H9 (cell line): Measurements from ENCODE around the gene KCNJ16. TPM values are rescaled to one million over a fixed set of nuclear protein-coding genes. Genes with fewer than 3 reads are reported as not detected.

Experiments used
- DNase-seq: peaks from one replicate; pipeline ENCODE4 v3.0.0-alpha.2; 2017
- H2AFZ ChIP-seq: one replicate; pipeline ENCODE4 v1.6.1; 2013; ENCODE audit warnings: mild to moderate bottlenecking, low read length, control low read depth, moderate library complexity
- H2AK5ac ChIP-seq: 2 replicates; pipeline ENCODE4 v1.6.1; 2013; ENCODE audit warnings: low read length, control low read depth, mixed read lengths; ENCODE audit not compliant: insufficient read length
- H2BK120ac ChIP-seq: one replicate; pipeline ENCODE4 v1.6.1; 2013; ENCODE audit warnings: low read depth, mild to moderate bottlenecking, low read length, control low read depth, inconsistent platforms; ENCODE audit not compliant: poor library complexity, severe bottlenecking
- H2BK12ac ChIP-seq: 2 replicates; pipeline ENCODE4 v1.6.1; 2013; ENCODE audit warnings: low read length, control low read depth, mixed read lengths, low read depth; ENCODE audit not compliant: insufficient read length
- H2BK15ac ChIP-seq: 2 replicates; pipeline ENCODE4 v1.6.1; 2013; ENCODE audit warnings: low read depth, low read length, control low read depth
- H2BK20ac ChIP-seq: one replicate; pipeline ENCODE4 v1.6.1; 2013; ENCODE audit warnings: low read depth, mild to moderate bottlenecking, low read length, control low read depth, inconsistent platforms; ENCODE audit not compliant: poor library complexity, severe bottlenecking
- H2BK5ac ChIP-seq: 2 replicates; pipeline ENCODE4 v1.6.1; 2013; ENCODE audit warnings: low read length, control low read depth, mixed read lengths; ENCODE audit not compliant: insufficient read length
- H3K14ac ChIP-seq: 2 replicates; pipeline ENCODE4 v1.6.1; 2013; ENCODE audit warnings: low read length, control low read depth; ENCODE audit not compliant: insufficient read depth
- H3K18ac ChIP-seq: 2 replicates; pipeline ENCODE4 v1.6.1; 2013; ENCODE audit warnings: low read depth, mild to moderate bottlenecking, mixed read lengths, low read length, control low read depth; ENCODE audit not compliant: insufficient read length
- H3K23ac ChIP-seq: 2 replicates; pipeline ENCODE4 v1.6.1; 2013; ENCODE audit warnings: low read length, control low read depth, mixed read lengths, low read depth; ENCODE audit not compliant: insufficient read length
- H3K23me2 ChIP-seq: 2 replicates; pipeline ENCODE4 v1.6.1; 2013; ENCODE audit warnings: low read depth, mild to moderate bottlenecking, mixed read lengths, low read length, control low read depth; ENCODE audit not compliant: insufficient read length, poor library complexity, severe bottlenecking
- H3K27ac ChIP-seq: 2 replicates; pipeline ENCODE4 v1.5.1; 2013; ENCODE audit warnings: low read length, control low read depth, mixed read lengths, low read depth; ENCODE audit not compliant: insufficient read length
- H3K27me3 ChIP-seq: 2 replicates; pipeline ENCODE4 v1.6.1; 2013; ENCODE audit warnings: low read length, control low read depth, inconsistent platforms; ENCODE audit not compliant: insufficient read depth
- H3K4ac ChIP-seq: 2 replicates; pipeline ENCODE4 v1.6.1; 2013; ENCODE audit warnings: low read depth, mild to moderate bottlenecking, control low read depth, inconsistent platforms, low read length, moderate library complexity
- H3K4me1 ChIP-seq: 2 replicates; pipeline ENCODE4 v1.6.1; 2013; ENCODE audit warnings: low read length, control low read depth, inconsistent platforms; ENCODE audit not compliant: insufficient read depth
- H3K4me2 ChIP-seq: 2 replicates; pipeline ENCODE4 v1.6.1; 2013; ENCODE audit warnings: low read length, control low read depth, mixed read lengths; ENCODE audit not compliant: insufficient read length, insufficient read depth
- H3K56ac ChIP-seq: 2 replicates; pipeline ENCODE4 v1.6.1; 2013; ENCODE audit warnings: low read depth, mild to moderate bottlenecking, mixed read lengths, low read length, control low read depth; ENCODE audit not compliant: insufficient read length
- H3K79me1 ChIP-seq: 2 replicates; pipeline ENCODE4 v1.6.1; 2013; ENCODE audit warnings: low read depth, mild to moderate bottlenecking, moderate library complexity, low read length, control low read depth, inconsistent platforms; ENCODE audit not compliant: insufficient read depth, poor library complexity, severe bottlenecking
- H3K79me2 ChIP-seq: 2 replicates; pipeline ENCODE4 v1.6.1; 2013; ENCODE audit warnings: low read length, control low read depth, inconsistent platforms; ENCODE audit not compliant: insufficient read depth
- H3K9ac ChIP-seq: 2 replicates; pipeline ENCODE4 v1.6.1; 2013; ENCODE audit warnings: low read length, control low read depth, mixed read lengths; ENCODE audit not compliant: insufficient read length; ENCODE audit errors: extremely low read depth
- H3K9me3 ChIP-seq: one replicate; pipeline ENCODE4 v1.6.1; 2013; ENCODE audit warnings: low read depth, low read length, inconsistent platforms; ENCODE audit not compliant: control insufficient read depth
- H3T11ph ChIP-seq: one replicate; pipeline ENCODE4 v1.6.1; 2013; ENCODE audit warnings: mild to moderate bottlenecking, low read length, control low read depth, inconsistent platforms
- H4K20me1 ChIP-seq: one replicate; pipeline ENCODE4 v1.6.1; 2013; ENCODE audit not compliant: control insufficient read depth, insufficient read length, insufficient read depth
- H4K5ac ChIP-seq: 2 replicates; pipeline ENCODE4 v1.6.1; 2013; ENCODE audit warnings: low read depth, mild to moderate bottlenecking, mixed read lengths, low read length, control low read depth; ENCODE audit not compliant: insufficient read length
- H4K8ac ChIP-seq: replicated peaks from 2 replicates; pipeline ENCODE4 v1.6.1; 2013; ENCODE audit warnings: low read length, control low read depth, mixed read lengths, low read depth; ENCODE audit not compliant: insufficient read length
- H4K91ac ChIP-seq: 2 replicates; pipeline ENCODE4 v1.6.1; 2013; ENCODE audit warnings: low read depth, mild to moderate bottlenecking, moderate library complexity, mixed read lengths, low read length, control low read depth; ENCODE audit not compliant: insufficient read length
- H3K27ac Mint-ChIP-seq, 3 experiments: 2 replicates in 2 of 3; 3 replicates in 1 of 3; pipeline ENCODE4 v1.8.0; 2020 to 2021; ENCODE audit warnings: mixed read lengths in 3 of 3, mild to moderate bottlenecking in 1 of 3, moderate library complexity in 1 of 3
- H3K27me3 Mint-ChIP-seq: 2 replicates; pipeline ENCODE4 v1.8.0; 2021; ENCODE audit warnings: low read depth, mild to moderate bottlenecking, moderate library complexity, mixed read lengths
- H3K36me3 Mint-ChIP-seq, 3 experiments: 2 replicates in 2 of 3; 3 replicates in 1 of 3; pipeline ENCODE4 v1.8.0; 2020 to 2021; ENCODE audit warnings: low read depth in 3 of 3, mixed read lengths in 3 of 3; ENCODE audit not compliant: insufficient read depth in 1 of 3
- H3K4me1 Mint-ChIP-seq, 2 experiments: 2 replicates each; pipeline ENCODE4 v1.8.0; 2020; ENCODE audit warnings: mixed read lengths in 2 of 2
- H3K4me3 Mint-ChIP-seq, 2 experiments: 2 replicates in 1 of 2; 3 replicates in 1 of 2; pipeline ENCODE4 v1.8.0; 2020 to 2021; ENCODE audit warnings: mild to moderate bottlenecking in 2 of 2, mixed read lengths in 2 of 2, moderate library complexity in 1 of 2
- H3K9me3 Mint-ChIP-seq, 2 experiments: 2 replicates in 1 of 2; 3 replicates in 1 of 2; pipeline ENCODE4 v1.8.0; 2020; ENCODE audit warnings: mild to moderate bottlenecking in 2 of 2, mixed read lengths in 2 of 2, moderate library complexity in 1 of 2
- CTCF ChIP-seq: fragments of 200-600 bp; sonication (generic); conservative IDR thresholded peaks from 3 replicates; pipeline ENCODE4 v1.8.0; 2021; ENCODE audit warnings: antibody characterized with exemption, mild to moderate bottlenecking
- total RNA-seq: library from RNA; stranded (reverse); gene quantifications from 2 replicates; pipeline ENCODE4 v1.2.1, GENCODE V29; 2021

KCNJ16 gene
- total RNA-seq, 1 experiment from 2014 or later, result not detected

- Histone ChIP-seq H3K23ac (no peak overlapping the region), H2BK5ac (no peak overlapping the region), H3K14ac (no peak overlapping the region), H3K4ac (no peak overlapping the region), H2BK20ac (no peak overlapping the region), H3K4me2 (no peak overlapping the region), H4K5ac (no peak overlapping the region), H2AK5ac (no peak overlapping the region), H4K8ac (no peak overlapping the region), H3K23me2 (no peaks in the 10 kb centered on the region), H4K20me1 (no peaks in the 10 kb centered on the region), H2BK12ac (no peak overlapping the region), H3K9ac (no peak overlapping the region), H3K4me1 (no peaks in the 10 kb centered on the region; the same call in 1 of the 2 replicates), H2AFZ (no peak overlapping the region), H2BK120ac (no peak overlapping the region), H4K91ac (no peak overlapping the region), H3T11ph (no peak overlapping the region), H3K79me2 (no peaks in the 10 kb centered on the region), H3K27ac (no peak overlapping the region), H3K18ac (no peak overlapping the region), H2BK15ac (no peak overlapping the region), H3K56ac (no peak overlapping the region), H3K27me3 (no peaks in the 10 kb centered on the region), H3K9me3 (no peaks in the 10 kb centered on the region), H3K79me1 (no peaks in the 10 kb centered on the region)
- no peaks in the 10 kb centered on the region for H3K27me3 Mint-ChIP-seq
- no peaks in the 10 kb centered on the region for H3K4me1 Mint-ChIP-seq
- H3K9me3 Mint-ChIP-seq, result no peaks in the 10 kb centered on the region
- no peak overlapping the region for H3K27ac Mint-ChIP-seq
- no peak overlapping the region for H3K4me3 Mint-ChIP-seq
- TF ChIP-seq CTCF, result no peak
- no peak for DNase-seq
- H3K36me3 Mint-ChIP-seq, result no peaks in the 10 kb centered on the region
These were observed 109.2 kb downstream of the KCNJ16 start for GRCh38 chr17:70184207-70184606.
